Trophoblast cell (in vitro differentiated cells and primary cell): ENCODE data around the gene EEF2K.
"Not testable (repeated sequence)": the region's sequence is repeated elsewhere in the genome, so short reads cannot be mapped to it uniquely, and the experiment has no call there.

Experiments used
- DNase-seq, 2 donors: peaks; one replicate each; pipeline ENCODE4 v3.0.0-alpha.2; 2016
- H2AFZ ChIP-seq: 2 replicates; pipeline ENCODE4 v1.6.1; 2013; ENCODE audit warnings: low read length, moderate library complexity, mild to moderate bottlenecking; ENCODE audit not compliant: insufficient read depth, poor library complexity
- H2AK5ac ChIP-seq: 2 replicates; pipeline ENCODE4 v1.6.1; 2013; ENCODE audit warnings: mild to moderate bottlenecking, low read length
- H2BK120ac ChIP-seq: 2 replicates; pipeline ENCODE4 v1.6.1; 2013; ENCODE audit warnings: low read length, mild to moderate bottlenecking, moderate library complexity; ENCODE audit not compliant: insufficient read depth, poor library complexity
- H2BK12ac ChIP-seq: 2 replicates; pipeline ENCODE4 v1.6.1; 2013; ENCODE audit warnings: mild to moderate bottlenecking, low read length, moderate library complexity
- H2BK5ac ChIP-seq: 2 replicates; pipeline ENCODE4 v1.6.1; 2013; ENCODE audit warnings: low read length, low read depth, moderate library complexity, mild to moderate bottlenecking; ENCODE audit not compliant: poor library complexity
- H3K14ac ChIP-seq: 2 replicates; pipeline ENCODE4 v1.6.1; 2013; ENCODE audit warnings: mild to moderate bottlenecking, low read length
- H3K18ac ChIP-seq: 2 replicates; pipeline ENCODE4 v1.6.1; 2013; ENCODE audit warnings: mild to moderate bottlenecking, low read length
- H3K23ac ChIP-seq: 2 replicates; pipeline ENCODE4 v1.6.1; 2013; ENCODE audit warnings: low read length
- H3K27ac ChIP-seq: 2 replicates; pipeline ENCODE4 v1.5.1; 2013; ENCODE audit warnings: low read depth, mild to moderate bottlenecking, inconsistent platforms, low read length, moderate library complexity
- H3K27me3 ChIP-seq: 2 replicates; pipeline ENCODE4 v1.6.1; 2013; ENCODE audit warnings: inconsistent platforms, mild to moderate bottlenecking, low read length, moderate library complexity; ENCODE audit not compliant: insufficient read depth
- H3K36me3 ChIP-seq, 2 experiments: 1 replicate in 1 of 2; 2 replicates in 1 of 2; pipeline ENCODE4 v1.6.1; 2013; ENCODE audit warnings: low read length in 2 of 2, mild to moderate bottlenecking in 2 of 2, moderate library complexity in 1 of 2; ENCODE audit not compliant: insufficient read depth in 2 of 2, control insufficient read depth in 1 of 2
- H3K4ac ChIP-seq: 2 replicates; pipeline ENCODE4 v1.6.1; 2013; ENCODE audit warnings: low read depth, mild to moderate bottlenecking, low read length, moderate library complexity
- H3K4me1 ChIP-seq, 2 experiments: 1 replicate in 1 of 2; 2 replicates in 1 of 2; pipeline ENCODE4 v1.6.1; 2013; ENCODE audit warnings: low read length in 2 of 2, mild to moderate bottlenecking in 2 of 2, moderate library complexity in 1 of 2; ENCODE audit not compliant: insufficient read depth in 2 of 2, control insufficient read depth in 1 of 2
- H3K4me2 ChIP-seq: 2 replicates; pipeline ENCODE4 v1.6.1; 2013; ENCODE audit warnings: inconsistent platforms, mild to moderate bottlenecking, low read length, moderate library complexity
- H3K4me3 ChIP-seq: 2 replicates; pipeline ENCODE4 v1.5.1; 2013; ENCODE audit warnings: mild to moderate bottlenecking, low read depth, low read length, inconsistent platforms
- H3K79me1 ChIP-seq: one replicate; pipeline ENCODE4 v1.6.1; 2013; ENCODE audit warnings: low read length
- H3K79me2 ChIP-seq: 2 replicates; pipeline ENCODE4 v1.6.1; 2013; ENCODE audit warnings: low read length, mild to moderate bottlenecking; ENCODE audit not compliant: control insufficient read depth, insufficient read depth, poor library complexity
- H3K9ac ChIP-seq: 2 replicates; pipeline ENCODE4 v1.6.1; 2013; ENCODE audit warnings: mild to moderate bottlenecking, low read length
- H3K9me3 ChIP-seq: 2 replicates; pipeline ENCODE4 v1.6.1; 2013; ENCODE audit warnings: low read depth, mild to moderate bottlenecking, control low read depth, inconsistent platforms, low read length; ENCODE audit not compliant: insufficient read depth
- H4K12ac ChIP-seq: 2 replicates; pipeline ENCODE4 v1.6.1; 2013; ENCODE audit warnings: low read depth, mild to moderate bottlenecking, low read length, moderate library complexity
- H4K8ac ChIP-seq: 2 replicates; pipeline ENCODE4 v1.6.1; 2013; ENCODE audit warnings: low read depth, mild to moderate bottlenecking, low read length, moderate library complexity
- H4K91ac ChIP-seq: one replicate; pipeline ENCODE4 v1.6.1; 2013; ENCODE audit warnings: low read depth, mild to moderate bottlenecking, low read length, moderate library complexity
- WGBS: extraction: QIAGEN DNeasy Blood & Tissue Kit; methylation state at CpG from one replicate; pipeline ENCODE4 v1.1.7; 2013; ENCODE audit warnings: missing lambda C conversion rate; ENCODE audit not compliant: insufficient read length, insufficient coverage; ENCODE audit errors: extremely low coverage; 5-methylcytosine and 5-hydroxymethylcytosine counted together

EEF2K gene

DNA sequence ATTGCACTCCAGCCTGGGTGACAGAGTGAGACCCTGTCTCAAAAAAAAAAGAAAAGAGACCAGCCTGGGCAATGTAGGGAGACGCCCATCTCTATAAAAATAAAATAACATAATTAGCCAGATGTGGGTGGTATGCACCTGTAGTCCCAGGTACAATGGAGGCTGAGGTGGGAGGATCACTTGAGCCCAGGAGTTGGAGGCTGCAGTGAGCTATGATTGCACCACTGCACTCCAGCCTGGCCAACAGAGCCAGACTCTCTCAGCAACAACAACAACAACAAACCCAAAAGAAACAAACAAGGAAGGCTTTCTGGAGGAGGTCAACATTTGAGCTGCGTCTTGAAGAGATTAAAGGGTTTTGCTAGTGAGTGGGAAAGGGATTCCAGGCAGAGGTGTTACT, 8.3 kb downstream of the EEF2K start:
- Histone ChIP-seq H2AFZ (no peak overlapping the region), H4K12ac (no peak overlapping the region), H3K36me3 (no peaks in the 10 kb centered on the region), H2BK120ac (no peak overlapping the region), H3K27me3 (no peaks in the 10 kb centered on the region), H3K14ac (no peak overlapping the region), H2BK5ac (no peak overlapping the region), H3K4ac (no peak overlapping the region), H3K23ac (no peak overlapping the region), H3K4me3 (no peak overlapping the region), H3K9ac (no peak overlapping the region), H4K8ac (no peak overlapping the region), H3K27ac (no peak overlapping the region), H3K4me1 (peaks cover 0 to 2% of the 10 kb centered on the region in 2 experiments), H2AK5ac (no peak overlapping the region), H3K4me2 (no peak overlapping the region), H4K91ac (no peak overlapping the region), H3K9me3 (peaks cover 2% of the 10 kb centered on the region), H3K18ac (no peak overlapping the region), H2BK12ac (no peak overlapping the region), H3K79me1 (no peaks in the 10 kb centered on the region), H3K79me2 (no peaks in the 10 kb centered on the region)
- no CpG with 5 or more reads among the region's 2 CpGs for WGBS
- DNase-seq: no peak

DNA sequence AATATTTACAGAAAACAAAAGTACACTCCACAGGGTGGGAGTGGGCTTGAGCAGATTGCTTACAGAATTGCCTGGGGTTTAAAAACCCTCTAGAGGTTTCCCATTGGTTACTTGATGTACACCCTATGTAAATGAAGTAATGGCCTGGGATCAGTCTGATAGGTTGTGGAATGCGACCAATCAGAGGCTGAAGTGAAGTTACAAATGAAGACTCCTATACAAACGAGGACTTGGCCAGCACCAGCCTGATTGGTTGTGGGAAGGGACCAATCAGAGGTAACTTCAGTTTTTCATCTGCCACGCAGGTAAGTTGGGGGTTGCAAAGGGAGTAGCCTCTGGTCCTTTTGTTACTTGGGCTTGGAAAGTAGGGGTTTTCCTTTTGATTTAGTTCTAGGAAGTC, 8.8 kb downstream of the EEF2K start:
- Histone ChIP-seq H4K12ac (no peak overlapping the region), H2BK12ac (no peak overlapping the region), H3K14ac (no peak overlapping the region), H3K4ac (no peak overlapping the region), H3K18ac (no peak overlapping the region), H2AFZ (no peak overlapping the region), H3K9ac (no peak overlapping the region), H3K79me2 (no peaks in the 10 kb centered on the region), H3K23ac (no peak overlapping the region), H3K27me3 (no peaks in the 10 kb centered on the region), H3K36me3 (no peaks in the 10 kb centered on the region), H3K79me1 (no peaks in the 10 kb centered on the region), H3K9me3 (peaks cover 3% of the 10 kb centered on the region), H3K27ac (no peak overlapping the region), H2BK120ac (no peak overlapping the region), H2AK5ac (no peak overlapping the region), H3K4me2 (no peak overlapping the region), H3K4me3 (no peak overlapping the region), H2BK5ac (no peak overlapping the region), H3K4me1 (peaks cover 0 to 2% of the 10 kb centered on the region in 2 experiments), H4K8ac (no peak overlapping the region), H4K91ac (no peak overlapping the region)
- WGBS: no CpG with 5 or more reads among the region's 3 CpGs
- no peak for DNase-seq

DNA sequence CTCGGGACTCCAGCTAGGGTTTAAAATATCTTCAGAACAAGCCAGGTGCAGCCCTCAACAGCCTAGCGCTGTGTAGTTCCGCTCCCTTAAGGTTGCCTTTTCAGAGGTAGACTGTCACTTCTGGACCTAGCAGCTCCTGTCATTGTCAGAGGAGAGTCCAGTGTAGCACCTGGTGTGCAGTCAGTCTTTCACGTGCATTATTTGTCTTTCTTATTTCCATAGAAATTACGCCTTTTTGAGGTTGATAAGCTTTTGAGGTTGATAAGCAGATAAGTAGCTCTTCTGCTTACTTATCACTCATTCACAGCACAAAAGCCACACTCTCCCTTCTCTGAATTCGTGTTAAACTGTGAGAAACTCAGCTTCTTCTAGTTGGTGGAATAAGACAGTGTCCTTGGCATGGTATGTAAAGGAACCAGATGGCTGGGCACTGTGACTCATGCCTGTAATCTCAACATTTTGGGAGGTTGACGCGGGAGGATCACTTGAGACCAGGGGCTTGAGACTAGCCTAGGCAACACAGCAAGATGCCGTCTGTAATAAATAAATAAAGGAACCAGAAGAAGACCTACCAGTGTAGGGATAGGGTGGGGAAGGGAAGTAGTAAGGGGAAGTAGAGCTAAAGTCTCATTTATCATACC, 10.2 kb downstream of the EEF2K start:
- no peak overlapping the region for H4K91ac ChIP-seq
- H2AK5ac ChIP-seq: no peak overlapping the region
- no peak overlapping the region for H3K4me3 ChIP-seq
- H2BK5ac ChIP-seq: no peak overlapping the region
- peaks cover 0 to 2% of the 10 kb centered on the region in 2 experiments for H3K4me1 ChIP-seq
- no peak overlapping the region for H4K12ac ChIP-seq
- H3K9ac ChIP-seq: no peak overlapping the region
- no peak overlapping the region for H3K18ac ChIP-seq
- WGBS: no CpG with 5 or more reads among the region's 9 CpGs
- no peak overlapping the region for H3K14ac ChIP-seq
- no peak for DNase-seq
- no peaks in the 10 kb centered on the region for H3K27me3 ChIP-seq
- H3K23ac ChIP-seq: no peak overlapping the region
- no peak overlapping the region for H3K27ac ChIP-seq
- H3K9me3 ChIP-seq: peaks cover 1% of the 10 kb centered on the region
- no peaks in the 10 kb centered on the region for H3K79me1 ChIP-seq
- H3K79me2 ChIP-seq: no peaks in the 10 kb centered on the region
- H2BK120ac ChIP-seq: no peak overlapping the region
- H3K4me2 ChIP-seq: no peak overlapping the region
- H3K4ac ChIP-seq: no peak overlapping the region
- no peaks in the 10 kb centered on the region for H3K36me3 ChIP-seq
- H4K8ac ChIP-seq: no peak overlapping the region
- H2AFZ ChIP-seq: no peak overlapping the region
- H2BK12ac ChIP-seq: no peak overlapping the region

DNA sequence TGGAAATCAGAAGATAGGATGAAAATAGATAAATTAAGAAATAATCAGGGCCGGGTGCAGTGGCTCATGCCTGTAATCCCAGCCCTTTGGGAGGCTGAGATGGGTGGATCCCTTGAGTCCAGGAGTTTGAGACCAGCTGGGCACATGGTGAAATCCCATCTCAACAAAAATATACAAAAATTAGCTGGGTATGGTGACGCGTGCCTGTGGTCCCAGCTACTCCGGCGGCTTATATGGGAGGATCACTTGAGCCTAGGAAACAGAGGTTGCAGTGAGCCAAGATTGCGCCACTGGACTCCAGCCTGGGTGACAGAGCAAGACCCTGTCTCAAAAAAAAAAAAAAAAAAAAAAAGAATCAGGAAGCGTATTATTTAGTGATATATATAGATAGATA, 10.8 kb downstream of the EEF2K start:
- H3K27ac ChIP-seq, H3K23ac ChIP-seq, H2BK120ac ChIP-seq, H2BK12ac ChIP-seq, DNase-seq, H3K79me2 ChIP-seq, H3K9ac ChIP-seq, H3K27me3 ChIP-seq, H3K4me1 ChIP-seq, H3K4me2 ChIP-seq, H4K8ac ChIP-seq, H3K9me3 ChIP-seq, H4K91ac ChIP-seq, H2AFZ ChIP-seq, H3K4ac ChIP-seq, H3K36me3 ChIP-seq, H2AK5ac ChIP-seq, H2BK5ac ChIP-seq, H3K18ac ChIP-seq, H3K79me1 ChIP-seq, H3K4me3 ChIP-seq, H3K14ac ChIP-seq: not testable (repeated sequence)
- WGBS: no CpG with 5 or more reads among the region's 7 CpGs
- H4K12ac ChIP-seq: peak overlapping the region; percentile 31
